Measurements from ENCODE around the gene SCART1.
"Not testable (repeated sequence)": the region's sequence is repeated elsewhere in the genome, so short reads cannot be mapped to it uniquely, and the experiment has no call there.

SCART1 gene

DNA sequence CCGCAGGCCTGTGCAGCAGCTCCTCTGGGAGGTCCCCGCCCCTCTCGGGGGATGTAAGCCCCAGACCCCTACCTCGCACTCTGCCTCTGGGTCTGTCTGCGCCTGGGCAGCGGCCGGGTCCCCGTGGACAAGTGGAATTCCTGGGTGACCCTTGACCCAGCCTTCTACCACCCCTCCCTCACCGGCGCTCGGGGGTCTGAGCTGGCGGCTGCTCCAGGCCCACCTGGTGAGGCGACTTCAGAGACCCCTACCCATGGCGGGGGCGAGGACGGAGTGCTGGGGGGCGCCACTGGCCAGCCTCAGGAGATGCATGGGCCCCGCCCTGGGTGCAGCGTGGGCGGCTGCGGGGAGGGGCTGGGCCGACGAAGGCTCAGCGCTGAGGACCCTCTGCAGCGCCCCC, 21.0 kb upstream of the SCART1 start:
- DNase-seq (ENCODE audit: low spot score): not testable (repeated sequence)

DNA sequence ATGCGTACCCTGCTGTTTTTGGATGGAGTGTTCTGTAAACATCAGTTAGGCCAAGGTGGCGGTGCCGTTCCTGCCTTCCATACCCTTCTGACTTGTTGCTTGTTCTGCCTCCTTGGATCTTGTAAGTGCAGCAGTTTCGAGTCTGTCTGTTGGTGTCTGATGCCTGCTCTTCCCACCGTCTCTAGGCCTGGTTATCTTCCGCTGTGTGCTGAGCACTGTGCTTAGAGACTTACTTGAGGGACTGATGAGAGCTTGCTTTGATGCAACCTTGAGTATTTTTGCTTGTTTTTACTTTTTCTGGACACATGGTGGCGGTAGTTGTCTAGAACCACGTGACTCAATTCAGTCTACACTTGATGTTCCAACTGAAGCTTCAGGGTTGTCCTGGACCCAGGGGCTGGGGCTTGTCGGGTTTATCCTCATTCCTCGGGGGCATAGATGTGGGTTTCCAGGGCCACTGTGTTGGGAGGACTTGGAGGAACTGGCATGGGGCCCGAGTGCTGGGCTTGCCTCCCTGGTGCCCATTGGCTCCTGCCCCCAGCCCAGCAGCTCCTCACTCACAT, 15.0 kb upstream of the SCART1 start:
- peak; percentile 47 for DNase-seq (ENCODE audit: low spot score)

DNA sequence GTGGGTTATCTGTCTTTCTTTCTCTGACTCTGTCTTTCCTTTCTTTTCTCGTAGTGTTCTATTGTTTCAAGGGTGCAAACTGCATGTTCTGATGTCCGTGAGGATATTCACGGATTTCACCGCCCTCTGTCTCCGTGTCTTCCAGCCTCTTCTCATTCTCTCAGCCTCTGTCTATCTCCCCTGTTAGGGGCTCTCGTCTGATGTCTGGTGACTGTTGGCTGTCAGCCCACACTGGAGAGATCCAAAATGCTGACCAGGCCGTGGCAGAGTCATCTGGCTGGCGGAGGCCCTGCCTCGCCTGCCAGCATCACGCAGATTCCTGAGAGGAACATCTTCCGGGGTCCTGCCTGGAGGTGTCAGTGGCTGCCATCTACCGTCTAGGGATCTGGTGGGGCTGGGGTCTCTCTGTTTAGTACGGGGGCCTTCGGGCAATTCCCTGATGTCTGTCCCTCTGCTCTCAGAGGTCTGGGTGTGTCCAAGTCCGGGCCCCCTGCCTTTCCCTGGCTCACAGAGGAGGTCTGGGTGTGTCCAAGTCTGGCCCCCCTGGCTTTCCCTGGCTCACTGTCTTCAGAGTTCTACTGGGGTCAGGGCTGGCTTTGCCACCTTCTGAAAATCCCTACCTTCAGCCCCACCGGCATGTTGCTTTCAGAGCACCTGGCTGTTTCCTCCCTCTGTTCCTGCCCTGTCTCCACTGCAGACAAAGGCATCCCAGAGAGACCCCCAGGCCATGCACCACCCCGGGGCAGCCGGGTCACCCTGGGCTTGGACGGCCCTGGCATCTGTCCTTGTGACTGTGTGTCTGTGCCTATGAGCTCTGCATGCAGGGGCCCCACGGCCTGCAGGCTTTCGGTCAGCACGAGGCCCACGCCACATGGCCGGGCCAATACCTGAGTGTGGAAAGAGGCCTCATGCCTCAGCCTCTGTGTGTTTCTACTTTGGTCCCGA, 14.0 kb upstream of the SCART1 start:
- no peak for DNase-seq (ENCODE audit: low spot score)

DNA sequence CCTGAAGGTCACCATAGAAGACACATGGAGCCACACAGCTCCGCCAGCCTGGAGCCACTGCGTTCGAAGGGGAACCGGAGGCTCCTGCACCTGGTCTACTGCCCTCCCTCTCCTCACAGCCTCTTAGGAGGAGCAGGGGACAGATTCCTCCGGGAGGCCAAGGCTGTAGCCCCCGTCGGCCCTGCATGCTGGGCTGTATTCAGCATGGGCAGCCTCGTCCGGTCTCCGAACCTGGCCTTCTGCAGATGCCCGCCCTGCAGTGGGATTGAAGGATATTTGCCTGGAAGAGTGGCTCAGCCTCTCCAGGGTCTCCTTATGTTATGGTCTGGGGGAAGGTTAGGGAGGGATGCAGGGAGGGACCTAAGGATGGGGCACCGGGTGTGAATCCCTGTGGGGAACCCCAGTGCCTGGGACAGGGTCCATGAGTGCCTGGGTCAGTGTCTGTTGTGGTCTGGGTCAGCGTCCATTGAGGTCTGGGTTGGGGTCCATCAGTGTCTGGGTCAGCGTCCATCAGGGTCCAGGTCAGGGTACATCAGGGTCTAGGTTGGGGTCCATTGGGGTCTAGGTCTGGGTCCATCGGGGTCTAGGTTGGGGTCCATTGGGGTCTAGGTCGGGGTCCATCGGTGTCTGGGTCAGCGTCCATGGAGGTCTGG, 13.0 kb upstream of the SCART1 start:
- no peak for DNase-seq (ENCODE audit: low spot score)

DNA sequence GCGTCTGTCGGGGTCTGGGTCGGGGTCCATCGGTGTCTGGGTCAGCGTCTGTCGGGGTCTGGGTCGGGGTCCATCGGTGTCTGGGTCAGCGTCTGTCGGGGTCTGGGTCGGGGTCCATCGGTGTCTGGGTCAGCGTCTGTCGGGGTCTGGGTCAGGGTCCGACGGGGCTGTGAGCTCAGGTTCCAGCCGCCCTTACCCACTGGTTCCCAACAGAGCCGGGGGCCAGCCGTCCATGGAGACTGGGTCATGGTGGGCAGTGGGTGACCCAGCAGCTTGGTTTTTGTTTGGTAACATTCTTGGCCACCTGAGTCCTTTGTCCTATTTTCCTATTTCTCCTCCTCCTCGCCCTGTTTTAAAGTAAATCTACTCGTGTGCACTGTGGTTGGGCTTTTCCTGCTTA, 12.4 kb upstream of the SCART1 start:
- not testable (repeated sequence) for DNase-seq (ENCODE audit: low spot score)

DNA sequence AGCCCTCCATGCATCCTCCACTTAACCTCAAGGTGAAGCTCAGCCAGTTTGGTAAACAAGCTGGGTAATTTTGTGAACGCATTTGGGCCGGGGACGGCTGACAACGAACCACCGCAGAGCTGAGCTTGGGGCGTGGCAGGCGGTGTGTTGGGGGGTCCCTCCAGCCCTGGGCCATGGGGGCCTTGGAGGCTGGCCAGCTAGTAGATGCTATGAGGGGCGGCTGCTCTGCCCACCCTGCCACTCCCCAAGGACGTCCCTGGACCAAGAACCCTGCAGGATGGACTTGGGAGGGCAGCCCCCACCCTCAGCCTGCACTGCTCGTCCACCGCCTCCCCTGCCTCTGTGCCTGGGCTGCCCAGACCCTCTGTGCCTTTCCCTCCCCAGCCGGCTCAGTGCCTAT, 12.0 kb upstream of the SCART1 start:
- DNase-seq (ENCODE audit: low spot score): no peak

DNA sequence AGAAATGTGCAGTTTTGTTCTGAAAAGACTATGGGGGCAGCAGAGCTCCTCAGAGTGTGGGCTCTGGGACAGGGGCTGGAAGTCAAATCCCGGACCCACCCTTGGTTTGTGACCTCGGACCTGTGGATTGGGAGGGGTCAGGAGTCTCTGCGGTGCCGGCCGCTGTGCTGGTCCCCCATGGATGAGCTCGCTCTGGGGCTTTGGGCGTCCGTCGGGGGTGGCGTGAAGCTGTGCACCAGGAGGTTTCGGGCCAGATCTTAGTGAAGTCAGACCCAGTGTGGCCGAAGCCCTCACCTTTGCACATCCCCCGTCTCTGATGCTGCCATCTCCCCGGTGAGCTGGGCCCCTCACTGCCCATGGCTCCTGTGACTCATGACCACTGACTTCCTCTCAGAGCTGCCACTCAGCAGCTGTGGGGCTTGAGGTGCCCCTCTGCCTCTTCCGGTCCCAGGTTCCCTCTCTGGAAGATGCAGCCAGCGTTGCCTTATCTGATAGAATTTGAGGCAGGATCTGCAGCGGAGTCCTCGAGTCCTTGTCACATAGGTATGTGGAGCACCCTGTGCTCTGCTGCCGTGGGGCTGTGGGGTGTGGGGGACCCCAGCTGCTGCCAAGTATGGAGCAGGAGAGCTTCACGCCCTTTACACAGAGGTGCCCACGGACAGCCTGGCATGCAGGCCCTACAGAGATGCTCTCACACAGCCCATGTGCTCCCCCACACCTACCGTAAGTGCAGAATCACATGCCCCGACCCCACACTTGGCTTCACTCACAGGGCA, 11.4 kb upstream of the SCART1 start:
- DNase-seq (ENCODE audit: low spot score): no peak

DNA sequence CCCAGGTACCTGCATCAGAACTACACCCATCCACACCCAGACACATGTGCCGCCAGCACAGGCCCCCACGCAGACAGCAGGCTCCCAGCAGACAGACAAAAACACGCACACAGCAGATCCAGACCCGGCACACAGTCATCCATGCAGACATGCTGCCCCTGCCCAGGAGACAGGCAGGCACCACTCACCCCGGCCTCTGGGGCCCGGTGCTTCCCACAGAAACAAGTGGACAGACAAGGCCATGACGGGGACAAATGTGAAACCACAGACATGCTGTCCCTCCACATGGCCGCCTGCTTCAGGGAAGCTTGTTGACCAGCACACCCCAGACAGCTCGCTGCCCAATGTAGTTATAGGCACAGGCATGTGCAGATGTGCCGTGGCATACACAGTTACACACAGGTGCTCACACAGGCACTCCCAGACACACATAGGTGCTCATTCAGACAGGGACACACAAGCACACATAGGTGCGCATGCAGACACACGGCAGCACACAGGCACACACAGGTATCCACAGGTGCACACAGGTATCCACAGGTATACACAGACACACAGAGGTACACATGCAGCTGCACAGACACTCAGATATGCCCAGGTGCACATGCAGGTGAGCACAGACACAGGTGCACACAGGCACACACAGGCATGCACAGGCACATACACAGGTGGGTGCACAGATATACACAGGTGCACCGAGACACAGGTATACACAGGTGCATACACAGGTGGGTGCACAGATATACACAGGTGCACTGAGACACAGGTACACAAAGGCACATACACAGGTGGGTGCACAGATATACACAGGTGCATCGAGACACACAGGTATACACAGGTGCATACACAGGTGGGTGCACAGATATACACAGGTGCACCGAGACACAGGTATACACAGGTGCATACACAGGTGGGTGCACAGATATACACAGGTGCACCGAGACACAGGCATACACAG, 10.5 kb upstream of the SCART1 start:
- no peak for DNase-seq (ENCODE audit: low spot score)

DNA sequence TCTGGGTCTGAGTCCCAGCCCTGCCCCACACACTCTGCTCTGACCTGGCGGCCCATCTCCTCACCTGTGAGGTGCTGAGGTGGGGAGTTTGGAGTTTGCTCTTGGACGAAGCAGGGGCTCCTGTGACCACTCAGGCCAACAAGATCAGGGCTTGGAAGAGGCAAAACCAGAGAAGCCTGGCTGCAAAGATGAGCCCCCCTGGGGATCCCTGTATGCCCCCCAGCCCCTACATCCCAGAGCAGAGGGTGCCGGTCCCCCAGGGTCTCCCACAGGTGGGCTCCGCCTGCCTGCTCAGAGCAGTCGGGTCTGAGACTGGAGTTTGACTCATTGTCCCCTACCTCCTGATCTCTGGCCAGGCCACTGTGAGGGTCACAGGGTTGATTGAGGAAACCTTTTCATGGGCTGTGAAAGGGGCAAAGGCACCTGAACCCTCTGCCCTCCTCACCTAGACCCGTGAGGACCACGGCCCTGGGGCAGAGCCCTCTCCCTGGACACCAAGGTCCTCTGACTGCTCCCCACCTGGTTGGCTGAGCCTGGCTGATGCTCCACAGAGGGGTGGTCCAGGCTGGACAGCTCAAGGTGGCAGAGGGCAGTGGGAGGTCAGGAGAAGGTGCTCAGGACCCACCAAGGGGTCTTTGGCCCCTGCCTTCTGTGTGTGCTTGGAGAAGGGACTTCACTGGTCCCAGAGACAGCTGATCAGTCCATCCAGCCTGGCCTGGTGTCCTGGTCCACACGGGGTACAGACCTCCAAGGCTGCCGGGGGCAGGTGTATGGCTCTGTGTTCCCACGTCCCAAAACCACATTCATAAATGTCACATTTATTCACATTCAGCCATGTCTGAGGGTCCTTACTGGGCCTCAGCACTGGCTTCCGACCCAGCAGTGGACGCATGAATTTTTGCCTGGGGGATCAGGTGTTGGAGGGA, 9.1 kb upstream of the SCART1 start:
- no peak for DNase-seq (ENCODE audit: low spot score)

DNA sequence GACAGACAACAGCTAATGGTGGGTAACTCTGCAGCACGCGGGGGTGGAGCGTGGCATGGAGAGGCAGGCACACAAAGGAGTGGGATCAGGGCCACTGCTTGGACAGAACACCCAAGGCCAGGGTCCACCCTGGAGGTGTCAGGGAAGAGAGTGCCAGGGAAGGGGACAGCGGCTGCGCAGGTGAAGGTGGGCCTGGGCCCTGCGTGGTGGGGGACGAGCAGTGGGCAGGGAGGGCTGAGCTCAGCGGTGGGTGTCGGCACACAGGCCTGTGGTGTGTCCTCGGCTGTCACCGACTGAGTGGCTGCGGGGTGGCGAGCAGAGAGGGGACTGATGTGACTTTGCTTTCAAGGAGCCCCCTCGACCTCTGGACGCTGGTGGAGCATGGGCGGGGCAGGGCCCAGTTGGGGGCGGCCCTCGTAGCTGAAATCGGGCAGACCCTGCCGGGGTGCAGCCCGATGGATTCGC, 8.4 kb upstream of the SCART1 start:
- no peak for DNase-seq (ENCODE audit: low spot score)

DNA sequence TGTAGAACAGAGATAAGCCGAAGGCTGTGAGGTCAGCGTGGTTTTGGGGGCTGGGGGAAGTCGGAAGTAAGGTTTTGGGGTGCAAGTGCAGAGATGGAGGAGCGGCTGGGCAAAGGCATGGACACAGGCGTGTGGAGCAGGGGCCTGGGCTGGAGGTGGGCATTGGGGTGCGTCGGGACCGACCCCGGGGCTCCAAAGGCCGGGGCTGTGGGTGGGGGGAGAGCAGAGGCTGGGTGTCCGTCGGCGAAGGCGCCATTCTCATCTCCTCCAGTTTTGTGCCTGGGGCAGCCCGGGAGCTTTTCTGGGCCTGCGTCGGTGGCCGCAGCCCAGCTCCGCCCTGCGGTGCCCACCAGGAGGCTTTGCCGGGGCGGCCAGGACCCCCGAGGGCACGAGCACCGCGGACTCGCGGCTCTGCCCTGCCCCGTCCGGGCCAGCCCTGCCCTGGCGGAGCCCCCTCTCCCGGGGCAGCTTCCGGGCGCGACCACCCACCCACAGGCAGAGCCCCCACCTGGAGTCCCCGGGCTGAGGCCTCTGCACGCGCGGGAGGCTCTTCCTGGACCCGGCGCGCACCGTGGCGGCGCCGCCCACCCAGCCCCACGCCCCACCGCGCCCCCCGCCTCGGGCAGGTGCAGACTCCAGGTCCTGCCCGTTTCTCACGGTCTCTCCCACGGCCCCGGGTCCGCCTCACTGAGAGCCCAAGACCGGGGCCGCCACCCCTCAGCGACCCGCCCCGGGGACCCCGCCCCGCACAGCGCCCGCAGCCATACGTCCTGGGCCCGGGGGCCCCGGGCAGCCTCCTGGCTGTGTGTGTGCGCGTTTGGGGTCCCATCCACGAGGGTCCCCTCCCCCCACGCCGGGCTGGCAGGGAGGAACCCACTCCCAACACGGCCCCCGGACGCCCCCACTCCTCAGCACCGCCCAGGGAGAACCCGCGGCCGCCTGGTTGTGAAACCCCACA, 7.7 kb upstream of the SCART1 start:
- DNase-seq (ENCODE audit: low spot score): no peak

DNA sequence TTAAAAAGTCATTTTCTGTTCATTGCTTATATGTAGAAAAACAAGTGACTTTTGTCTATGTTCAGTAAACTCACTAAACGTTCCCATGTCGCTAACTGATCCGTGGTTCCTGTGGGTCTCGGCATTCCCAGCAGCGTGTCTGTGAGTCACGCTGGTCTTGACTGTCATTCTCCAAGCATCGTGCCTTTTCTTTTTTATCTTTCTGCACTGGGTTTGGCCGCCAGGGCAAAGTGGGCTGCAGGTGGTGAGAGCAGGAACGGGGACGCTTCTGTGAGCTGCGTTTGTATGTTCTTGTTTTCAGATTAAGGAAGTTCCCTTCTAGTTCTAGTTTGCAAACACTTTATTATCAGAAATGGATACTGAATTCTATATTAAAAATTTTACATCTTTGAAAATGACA, 6.8 kb upstream of the SCART1 start:
- DNase-seq (ENCODE audit: low spot score): no peak

DNA sequence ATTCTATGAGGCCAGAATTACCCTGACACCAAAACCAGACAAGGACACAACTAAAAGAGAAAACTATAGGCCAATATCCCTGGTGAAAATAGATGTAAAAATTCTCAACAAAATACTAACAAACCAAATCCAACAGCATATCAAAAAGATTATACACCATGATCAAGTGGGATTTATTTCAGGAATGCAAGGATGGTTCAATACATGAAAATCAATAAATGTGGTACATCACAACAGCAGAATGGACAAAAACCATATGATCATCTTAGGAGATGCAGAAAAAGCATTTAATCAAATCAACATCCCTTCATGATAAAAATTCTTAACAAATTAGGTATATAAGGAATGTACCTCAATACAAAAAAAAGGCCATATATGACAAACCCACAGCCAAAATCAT, 5.6 kb upstream of the SCART1 start:
- no peak for DNase-seq (ENCODE audit: low spot score)

DNA sequence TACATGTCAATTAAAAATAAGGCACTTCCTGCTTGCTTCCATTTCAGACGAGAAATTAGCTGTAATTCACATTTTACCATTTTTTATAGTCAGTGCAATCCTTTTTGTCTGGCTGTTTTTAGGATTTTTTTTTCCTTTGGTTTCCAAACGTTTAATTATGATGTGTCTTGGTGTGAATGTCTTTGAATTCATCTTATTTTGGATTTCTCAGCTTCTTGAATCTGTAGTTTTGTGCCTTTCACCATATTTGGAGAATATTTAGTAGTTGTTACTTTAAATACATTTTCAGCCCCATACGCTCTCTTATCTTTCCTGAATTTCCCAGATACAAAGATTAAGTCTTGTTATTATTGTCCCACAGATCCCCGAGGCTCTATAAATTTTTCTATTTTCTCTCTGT, 2.4 kb upstream of the SCART1 start:
- no peak for DNase-seq (ENCODE audit: low spot score)

DNA sequence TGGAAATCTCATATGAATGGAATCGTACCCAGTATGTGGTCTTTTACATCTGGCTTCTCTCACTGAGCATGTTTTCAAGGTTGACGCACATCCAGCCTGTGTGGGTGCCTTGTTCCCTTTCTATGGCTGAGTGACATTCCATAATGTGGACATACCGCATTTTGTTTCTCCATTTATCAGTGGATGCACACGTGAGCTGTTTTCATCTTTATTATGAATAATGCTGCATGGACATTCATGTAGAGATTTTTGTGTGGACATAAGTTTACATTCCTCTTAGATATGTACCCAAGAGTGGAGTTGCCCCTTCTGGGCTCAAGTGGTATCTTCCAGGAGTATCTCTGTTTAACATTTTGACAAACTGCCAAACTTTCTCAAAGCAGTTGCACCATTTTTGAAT, 1.3 kb upstream of the SCART1 start:
- DNase-seq (ENCODE audit: low spot score): no peak

DNA sequence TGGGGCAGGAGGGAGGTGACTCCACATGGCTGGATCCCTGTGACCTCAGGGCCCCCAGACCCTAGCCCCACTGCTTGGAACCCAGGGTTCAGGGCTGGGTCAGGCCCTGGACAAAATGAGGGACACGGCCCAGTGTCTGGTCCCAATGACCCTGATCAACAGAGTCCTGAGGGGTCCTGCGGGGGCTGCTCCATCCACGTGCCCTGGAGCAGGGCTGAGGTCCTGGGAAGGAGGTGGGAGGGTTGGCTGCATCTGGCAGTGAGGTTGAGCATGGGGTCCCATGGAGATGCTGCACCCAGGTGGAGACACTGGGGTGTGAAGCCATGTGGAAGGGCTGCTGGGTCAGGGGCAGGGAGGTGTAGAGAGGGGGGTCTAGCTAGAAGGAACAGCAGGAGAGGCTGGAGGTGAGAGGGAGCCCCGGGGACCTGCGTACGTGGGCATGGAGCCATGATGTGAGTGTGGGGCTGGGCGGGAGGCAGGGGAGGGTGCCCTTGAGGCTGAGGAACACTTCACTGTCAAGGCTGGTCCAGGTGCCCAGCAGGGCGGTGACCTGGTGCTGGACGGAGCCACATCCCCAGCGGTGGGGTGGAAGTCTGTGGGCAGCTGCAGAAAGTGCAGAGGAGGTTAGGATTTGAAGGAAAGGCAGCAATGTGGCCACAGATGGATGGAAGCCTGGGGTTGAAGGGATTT, 604 bp downstream of the SCART1 start:
- DNase-seq (ENCODE audit: low spot score): no peak

DNA sequence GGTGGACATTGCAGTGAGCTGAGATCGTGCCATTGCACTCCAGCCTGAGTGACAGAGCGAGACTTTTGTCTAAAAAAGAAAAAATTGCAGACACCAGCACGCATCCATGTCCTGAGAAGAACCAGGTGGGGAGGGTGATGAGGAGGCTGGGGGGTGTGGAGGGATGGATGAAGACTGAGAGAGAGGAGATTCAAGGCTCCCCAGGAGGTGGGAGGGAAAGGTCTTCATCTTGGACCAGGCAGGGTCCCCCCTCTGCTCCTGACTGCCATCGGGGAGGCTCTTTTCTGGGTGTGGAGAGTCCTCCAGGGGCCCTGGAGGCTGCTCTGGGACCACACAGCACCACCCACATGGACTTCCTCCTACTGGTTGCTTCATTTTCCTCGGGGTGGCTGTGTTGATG, 1.5 kb downstream of the SCART1 start:
- no peak for DNase-seq (ENCODE audit: low spot score)

DNA sequence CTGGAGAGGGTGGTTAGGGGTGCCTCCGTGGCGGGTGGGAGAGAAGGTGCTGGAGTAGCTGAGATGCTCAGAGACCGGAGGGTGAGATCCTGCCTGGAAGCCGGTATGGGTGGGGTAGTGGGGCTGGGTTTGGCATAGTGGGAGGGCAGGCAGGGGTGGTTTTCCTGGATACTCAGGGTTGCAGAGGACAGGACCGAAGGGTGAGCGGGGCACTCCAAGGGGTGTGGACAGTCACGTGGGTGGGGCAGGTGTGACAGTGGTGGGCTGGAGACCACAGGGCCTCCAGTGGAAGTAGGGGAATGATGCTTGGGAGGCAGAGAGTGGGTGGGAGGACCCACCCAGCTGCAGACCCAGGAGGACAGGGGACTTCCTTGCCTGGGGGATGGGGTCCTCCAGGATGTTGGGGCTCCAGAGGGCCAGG, 1.9 kb downstream of the SCART1 start:
- no peak for DNase-seq (ENCODE audit: low spot score)
